GM21737 (cell line): ENCODE results near the gene HMGA1.
A peak's percentile ranks its signal among the peaks of the same experiment; 100 is the strongest.

ENCODE experiments used
- ATAC-seq: cut with Tn5 transposase; IDR thresholded peaks from one replicate; pipeline ENCODE4 v1.9.1; 2021; ENCODE audit warnings: mild to moderate bottlenecking, moderate library complexity; ENCODE audit not compliant: unreplicated experiment

HMGA1 gene

DNA sequence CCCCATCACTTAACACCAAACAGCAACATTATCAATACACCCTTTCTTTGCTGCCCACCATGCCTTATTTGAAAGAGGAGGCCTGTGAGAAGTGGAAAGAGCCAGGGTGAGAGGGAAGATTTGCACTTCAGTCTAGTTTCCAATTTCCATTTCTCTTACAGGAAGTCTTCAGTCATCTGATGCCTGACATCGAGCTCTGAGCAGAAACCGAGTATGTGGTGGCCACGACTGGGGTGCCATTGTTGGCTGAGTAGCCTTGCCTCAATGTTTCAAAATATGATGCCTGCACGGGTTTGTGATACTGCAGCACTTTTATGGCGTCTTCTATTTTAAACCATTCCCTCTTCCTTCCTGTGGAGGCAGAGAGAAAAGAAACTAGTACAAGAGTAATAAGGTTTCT lies 51.9 kb downstream of the HMGA1 start:
- ATAC-seq, result no peak

GRCh38 chr6:34289137-34289536 lies 52.5 kb downstream of the HMGA1 start:
- no peak for ATAC-seq

- ATAC-seq, result no peak
Observed at GRCh38 chr6:34292954-34293353, 56.3 kb downstream of the HMGA1 start.

DNA sequence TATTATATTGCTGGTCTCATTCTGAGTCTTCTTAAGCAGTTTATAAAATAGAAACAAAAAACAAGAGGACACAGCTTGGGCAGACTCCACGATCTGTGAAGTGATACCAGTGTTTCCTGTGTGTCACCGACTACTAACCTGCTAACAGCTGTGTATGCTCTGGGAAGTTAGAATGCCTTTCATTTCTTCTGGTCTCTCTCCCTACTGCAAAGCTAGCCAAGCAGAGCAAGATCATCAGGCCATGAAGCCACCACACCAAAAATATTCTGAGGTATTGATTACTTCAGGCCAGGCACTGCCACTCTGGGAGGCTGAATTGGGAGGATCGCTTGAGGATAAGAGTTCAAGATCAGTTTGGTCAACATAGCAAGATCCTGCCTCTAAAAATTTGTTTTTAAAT lies 59.0 kb downstream of the HMGA1 start:
- peak; percentile 86 for ATAC-seq
